Heart left ventricle (tissue), 16 donors: Measurements from ENCODE around the gene NGB. TPM values are rescaled to one million over a fixed set of nuclear protein-coding genes. Genes with fewer than 3 reads are reported as not detected.

Experiments used
- ATAC-seq, 4 donors: fragments of 200-7000 bp; cut with Tn5 transposase; one replicate each; pipeline ENCODE4 v1.9.1; 2020 to 2022; ENCODE audit warnings: moderate library complexity in 4 of 4, mild to moderate bottlenecking in 3 of 4, moderate number of reproducible peaks in 1 of 4
- DNase-seq, 5 donors: peaks; one replicate each; pipeline ENCODE4 v3.0.0-alpha.2; 2020
- H3K27ac ChIP-seq, 12 donors: fragments of 200-600 bp; sonication (generic) in 4 of 12; one replicate each; pipeline versions ENCODE4 v1.5.0 to v1.8.0; 2016 to 2022; ENCODE audit warnings: mild to moderate bottlenecking in 2 of 12
- H3K27me3 ChIP-seq, 9 donors: fragments of 200-600 bp; sonication (generic) in 2 of 9; one replicate each; pipeline versions ENCODE4 v1.5.1 to v1.8.0; 2016 to 2022; ENCODE audit warnings: mild to moderate bottlenecking in 3 of 9
- H3K36me3 ChIP-seq, 9 donors: fragments of 200-600 bp; sonication (generic) in 2 of 9; one replicate each; pipeline versions ENCODE4 v1.5.0 to v1.8.0; 2018 to 2022; ENCODE audit warnings: mild to moderate bottlenecking in 2 of 9
- H3K4me1 ChIP-seq, 12 donors: fragments of 200-600 bp; sonication (generic) in 4 of 12; one replicate each; pipeline versions ENCODE4 v1.5.0 to v1.8.0; 2016 to 2022; ENCODE audit warnings: mild to moderate bottlenecking in 3 of 12
- H3K4me3 ChIP-seq, 12 donors: fragments of 200-600 bp; sonication (generic) in 4 of 12; one replicate each; pipeline versions ENCODE4 v1.5.0 to v1.8.0; 2017 to 2022; ENCODE audit warnings: mild to moderate bottlenecking in 9 of 12, moderate library complexity in 4 of 12
- H3K9me3 ChIP-seq, 12 donors: fragments of 200-600 bp; sonication (generic) in 4 of 12; one replicate each; pipeline versions ENCODE4 v1.5.0 to v1.8.0; 2016 to 2022; ENCODE audit warnings: mild to moderate bottlenecking in 1 of 12
- POLR2A ChIP-seq, 2 donors: fragments of 450-650 bp; IDR thresholded peaks; one replicate each; pipeline ENCODE4 v1.6.1; 2017; ENCODE audit warnings: antibody characterized with exemption in 2 of 2, mild to moderate bottlenecking in 2 of 2, moderate library complexity in 2 of 2
- WGBS, 4 donors: extraction: QIAGEN DNeasy Blood & Tissue Kit in 2 of 4; methylation state at CpG; one replicate each; pipeline versions ENCODE4 v1.1.5 to v1.1.7; 2013 to 2018; 5-methylcytosine and 5-hydroxymethylcytosine counted together
- intact Hi-C, 10 donors: fragments of 100-400 bp; cut with DNase I; formaldehyde crosslinking; loops; one replicate each; pipeline versions ENCODE4 v1.11.1 to v1.14.2; 2022
- polyA plus RNA-seq, 2 donors: library from polyadenylated mRNA; stranded (reverse); fragments of 200-250 nt; gene quantifications; one replicate each; pipeline ENCODE4 v1.2.3, GENCODE V29; 2013
- total RNA-seq, 9 donors: library from RNA; depleted of rRNA in 2 of 9; stranded (reverse); fragments of >200 nt in 2 of 9; fragmentation: NEBNext Ultra II Directional in 3 of 9; extraction: Animal tissue kit (Norgen Biotek cat#: 25700) in 3 of 9; gene quantifications; one replicate each; pipeline versions ENCODE4 v1.1.0 to v1.2.4, GENCODE V29; 2016 to 2023
- TF ChIP-seq, protein P1 (sequence below), 12 donors: fragments of 200-600 bp; sonication (generic) in 4 of 12; IDR thresholded peaks; one replicate each; pipeline versions ENCODE4 v1.5.0 to v1.8.0; 2018 to 2022; ENCODE audit warnings: antibody characterized with exemption in 12 of 12, mild to moderate bottlenecking in 5 of 12
- donor health status: ischemic (EF 13 %, LVEDD 7.1; RV severe dilation, severe dysfunction).
- donor health status: healthy with polysubstance abuse.
- donor health status: DM: no; HTN: yes; CAD: no.
- donor health status: DM: no; HTN: no; CAD: no.
- donor health status: ischemic (EF 25% LVEDD 6.9; RV normal size, moderate dysfunction).
- donor health status: ischemic (EF 25% LVEDD 5.7; RV mildly dilated, moderate dysfunction).
- donor health status: healthy.
- donor health status: DM: yes; HTN: yes; CAD: no.
- donor health status: ischemic (EF 35%, LVEDD 5.7; RV mildly dilated, moderate dysfunction).
- donor health status: nonischemic (EF 11% LVEDD 7.7; RV severe dilation, severe dysfunction).
- donor health status: DM: yes; HTN: yes; CAD: no.
- donor health status: PGD.
- donor health status: ischemic (EF 29% LVEDD 5.4; RV normal size, mild dysfunction).
- donor health status: nonischemic (EF 23%, LVEDD 6.1; RV moderate dilation, normal function).

Gene NGB
- total and polyA plus RNA-seq, 11 donors, result not detected

DNA sequence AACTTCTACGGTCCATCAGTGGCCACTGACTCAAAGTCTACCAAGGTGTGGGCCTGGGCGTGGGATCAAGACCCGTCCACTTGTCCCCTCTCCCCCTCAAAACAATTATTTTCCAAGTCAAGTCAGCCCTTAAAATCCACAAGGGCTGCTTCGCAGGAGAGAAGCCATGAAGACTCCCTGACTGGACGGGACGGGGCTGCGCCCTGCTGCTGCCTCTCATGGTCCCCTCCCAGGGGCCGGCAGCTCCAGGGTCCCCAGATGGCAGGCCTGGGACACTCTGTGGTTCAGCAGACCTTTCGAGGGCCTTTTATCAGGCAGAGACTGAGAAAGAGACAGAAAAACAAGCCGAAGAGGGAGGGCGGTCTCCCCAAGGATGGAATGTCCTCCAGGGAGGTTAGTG lies 10.8 kb downstream of the NGB start:
- H3K9me3 ChIP-seq, result no peaks in the 10 kb centered on the region
- TF ChIP-seq, protein P1, sequence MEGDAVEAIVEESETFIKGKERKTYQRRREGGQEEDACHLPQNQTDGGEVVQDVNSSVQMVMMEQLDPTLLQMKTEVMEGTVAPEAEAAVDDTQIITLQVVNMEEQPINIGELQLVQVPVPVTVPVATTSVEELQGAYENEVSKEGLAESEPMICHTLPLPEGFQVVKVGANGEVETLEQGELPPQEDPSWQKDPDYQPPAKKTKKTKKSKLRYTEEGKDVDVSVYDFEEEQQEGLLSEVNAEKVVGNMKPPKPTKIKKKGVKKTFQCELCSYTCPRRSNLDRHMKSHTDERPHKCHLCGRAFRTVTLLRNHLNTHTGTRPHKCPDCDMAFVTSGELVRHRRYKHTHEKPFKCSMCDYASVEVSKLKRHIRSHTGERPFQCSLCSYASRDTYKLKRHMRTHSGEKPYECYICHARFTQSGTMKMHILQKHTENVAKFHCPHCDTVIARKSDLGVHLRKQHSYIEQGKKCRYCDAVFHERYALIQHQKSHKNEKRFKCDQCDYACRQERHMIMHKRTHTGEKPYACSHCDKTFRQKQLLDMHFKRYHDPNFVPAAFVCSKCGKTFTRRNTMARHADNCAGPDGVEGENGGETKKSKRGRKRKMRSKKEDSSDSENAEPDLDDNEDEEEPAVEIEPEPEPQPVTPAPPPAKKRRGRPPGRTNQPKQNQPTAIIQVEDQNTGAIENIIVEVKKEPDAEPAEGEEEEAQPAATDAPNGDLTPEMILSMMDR (IDR thresholded peaks at IDR 0.05), result no peak
- ATAC-seq, result no peak
- 78 to 86% (median 82%) methylated on average over 11 of the region's 11 CpGs for WGBS, 4 donors
- DNase-seq, result peak in 1 of 5 donors; percentile 4
- H3K4me1 ChIP-seq, result no peaks in the 10 kb centered on the region
- H3K27ac ChIP-seq, result no peak overlapping the region
- peaks cover 0 to 26% (median 0%) of the 10 kb centered on the region in 9 donors for H3K27me3 ChIP-seq
- H3K4me3 ChIP-seq, result no peak overlapping the region
- no peaks in the 10 kb centered on the region for H3K36me3 ChIP-seq
- intact Hi-C loops, result no loop called here

- DNase-seq, result no peak
- 45 to 68% (median 55%) methylated on average over 10 to 11 of the region's 11 CpGs for WGBS, 4 donors
Observed at GRCh38 chr14:77259025-77259715, 11.8 kb downstream of the NGB start.

DNA sequence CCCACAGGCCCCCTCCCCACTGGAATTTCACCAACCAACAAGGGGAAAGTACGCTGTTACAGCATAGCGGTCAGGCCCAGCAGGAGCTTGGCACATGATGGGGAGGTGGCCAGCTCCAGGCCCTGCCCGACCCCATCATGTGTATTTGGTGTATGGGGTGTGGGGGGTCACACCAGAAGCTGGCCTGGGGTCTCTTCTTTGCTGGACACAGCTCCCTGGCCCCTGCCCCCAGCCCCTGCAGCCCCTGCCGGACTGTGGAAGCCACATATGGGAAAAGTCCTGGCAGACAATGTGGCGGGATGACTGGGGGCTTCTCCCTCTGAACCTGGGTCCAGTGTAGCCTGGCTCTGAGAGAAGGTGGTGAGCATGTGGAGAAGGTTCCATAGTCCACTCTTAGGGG lies 12.4 kb downstream of the NGB start:
- 40 to 89% (median 82%) methylated on average over 1 to 5 of the region's 5 CpGs for WGBS, 4 donors
- Histone ChIP-seq H3K4me3 (no peak overlapping the region), H3K4me1 (no peaks in the 10 kb centered on the region), H3K27ac (no peak overlapping the region), H3K36me3 (no peaks in the 10 kb centered on the region), H3K9me3 (no peaks in the 10 kb centered on the region), H3K27me3 (peaks cover 0 to 26% (median 0%) of the 10 kb centered on the region in 9 donors)
- DNase-seq, result no peak
- no peak for ATAC-seq
- no peak for TF ChIP-seq POLR2A (IDR thresholded peaks at IDR 0.05)
- TF ChIP-seq, protein P1 (IDR thresholded peaks at IDR 0.05), result no peak
- intact Hi-C loops, result no loop called here

More at GRCh38 chr14:77259025-77259715, 11.8 kb downstream of the NGB start:
- ATAC-seq, result no peak
- H3K27me3 ChIP-seq, result peaks cover 0 to 26% (median 0%) of the 10 kb centered on the region in 9 donors
- no peak overlapping the region for H3K4me3 ChIP-seq
- no peak for TF ChIP-seq POLR2A (IDR thresholded peaks at IDR 0.05)
- TF ChIP-seq, protein P1 (IDR thresholded peaks at IDR 0.05), result no peak
- H3K4me1 ChIP-seq, result no peaks in the 10 kb centered on the region
- intact Hi-C loops, result no loop called here
- H3K27ac ChIP-seq, result no peak overlapping the region
- H3K36me3 ChIP-seq, result no peaks in the 10 kb centered on the region
- no peaks in the 10 kb centered on the region for H3K9me3 ChIP-seq

- DNase-seq (no peak), ATAC-seq (no peak)
- H3K36me3 ChIP-seq, result no peaks in the 10 kb centered on the region
- TF ChIP-seq POLR2A (IDR thresholded peaks at IDR 0.05), result no peak
- TF ChIP-seq, protein P1 (IDR thresholded peaks at IDR 0.05), result no peak
- intact Hi-C loops, result no loop called here
- no peak overlapping the region for H3K27ac ChIP-seq
- H3K9me3 ChIP-seq, result no peaks in the 10 kb centered on the region
- H3K4me3 ChIP-seq, result no peak overlapping the region
- WGBS, 4 donors, result 66 to 93% (median 83%) methylated on average over 4 to 10 of the region's 10 CpGs
- no peaks in the 10 kb centered on the region for H3K4me1 ChIP-seq
- H3K27me3 ChIP-seq, result peaks cover 0 to 29% (median 0%) of the 10 kb centered on the region in 9 donors
Observed at GRCh38 chr14:77257700-77258099, 13.3 kb downstream of the NGB start.
